ENCODE data around the gene LAMB1.

The LAMB1 gene

GRCh38 chr7:108017776-108018151, 14.8 kb upstream of the LAMB1 start:
- no peak for DNase-seq (ENCODE audit: low spot score)

DNA sequence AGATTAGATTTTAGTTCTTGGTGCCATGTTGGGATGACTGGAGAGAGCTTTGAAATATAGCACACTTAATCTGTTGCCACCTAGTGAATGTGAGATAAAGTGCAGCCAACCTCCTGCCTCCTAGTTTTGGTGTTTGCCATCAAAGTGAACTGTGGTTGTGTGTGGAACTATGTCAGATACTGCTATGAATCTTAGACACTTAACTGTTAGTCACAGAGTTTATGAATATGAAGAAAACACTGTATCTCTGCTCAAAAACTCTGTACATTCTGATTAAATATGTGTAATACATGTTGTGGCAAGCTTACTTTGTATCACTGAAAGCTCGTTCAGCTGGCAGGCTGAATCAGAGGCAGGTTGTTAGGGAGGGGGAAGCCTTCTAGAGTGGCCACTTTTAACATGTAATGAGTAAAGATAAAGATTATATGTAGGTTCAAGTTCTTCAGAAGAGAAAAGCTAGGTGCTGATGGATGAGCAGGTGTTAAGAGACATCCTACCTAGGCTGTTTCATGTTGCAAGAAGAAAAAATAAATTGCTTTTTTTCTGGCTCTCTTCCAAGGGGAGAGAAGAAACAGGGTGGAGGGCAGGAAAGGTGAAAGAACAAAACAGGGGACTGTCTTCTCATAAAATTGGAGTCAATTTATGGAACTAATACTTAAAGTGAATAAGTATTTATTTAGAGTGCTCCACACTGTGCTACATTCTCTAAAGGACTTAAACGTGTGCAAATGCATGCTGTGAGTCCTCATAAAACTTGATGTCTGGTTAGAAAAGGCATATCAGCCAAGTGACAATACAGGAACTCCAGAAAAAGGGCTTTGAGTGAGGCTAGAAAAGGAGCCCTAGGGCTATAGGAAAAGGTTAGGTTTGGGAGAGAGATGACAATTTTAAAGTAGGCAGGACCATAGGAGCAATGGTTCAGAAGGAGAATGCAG, 14.1 kb upstream of the LAMB1 start:
- DNase-seq (ENCODE audit: low spot score), result no peak

- DNase-seq (ENCODE audit: low spot score), result no peak
These were observed 12.8 kb upstream of the LAMB1 start for GRCh38 chr7:108015740-108016139.

DNA sequence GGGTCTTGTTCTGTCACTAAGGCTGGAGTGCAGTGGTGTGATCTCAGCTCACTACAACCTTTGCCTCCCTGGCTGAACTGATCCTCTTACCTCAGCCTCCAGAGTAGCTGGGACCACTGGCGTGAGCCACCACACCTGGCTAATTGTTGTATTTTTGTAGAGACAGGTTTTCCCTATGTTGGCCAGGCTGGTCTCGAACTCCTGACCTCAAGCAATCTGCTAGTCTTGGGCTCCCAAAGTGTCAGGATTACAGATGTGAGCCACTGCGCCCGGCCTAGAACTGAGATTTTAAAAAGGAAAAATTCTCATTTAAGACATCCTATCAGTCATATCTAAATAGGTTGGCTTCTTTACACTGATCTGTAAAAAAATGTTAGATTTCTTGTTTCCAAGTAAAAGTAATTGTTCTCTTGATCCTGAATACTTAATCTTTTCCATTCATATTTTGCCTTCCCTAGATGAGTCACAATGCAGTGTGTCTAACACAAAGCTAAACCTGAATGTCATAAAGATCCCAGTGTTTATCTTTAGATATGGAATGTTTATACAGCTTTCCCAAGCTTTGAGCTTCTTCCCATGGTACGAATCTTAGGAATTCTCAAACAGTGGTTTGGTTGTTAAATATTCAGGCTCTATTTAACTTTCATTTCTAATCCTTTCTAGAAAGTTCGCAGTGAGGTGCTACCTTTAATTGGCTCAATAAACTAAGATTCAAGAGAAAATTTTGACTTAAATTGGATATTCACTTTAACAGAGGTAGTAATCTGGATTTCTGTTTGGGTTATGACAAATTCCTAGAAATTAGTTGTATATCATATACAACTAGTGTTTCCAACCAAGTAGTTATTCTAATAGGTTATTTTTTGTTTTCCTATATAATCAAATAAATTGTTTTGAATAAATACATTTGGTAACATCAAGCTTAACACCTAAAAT, 12.1 kb upstream of the LAMB1 start:
- DNase-seq (ENCODE audit: low spot score), result no peak

DNA sequence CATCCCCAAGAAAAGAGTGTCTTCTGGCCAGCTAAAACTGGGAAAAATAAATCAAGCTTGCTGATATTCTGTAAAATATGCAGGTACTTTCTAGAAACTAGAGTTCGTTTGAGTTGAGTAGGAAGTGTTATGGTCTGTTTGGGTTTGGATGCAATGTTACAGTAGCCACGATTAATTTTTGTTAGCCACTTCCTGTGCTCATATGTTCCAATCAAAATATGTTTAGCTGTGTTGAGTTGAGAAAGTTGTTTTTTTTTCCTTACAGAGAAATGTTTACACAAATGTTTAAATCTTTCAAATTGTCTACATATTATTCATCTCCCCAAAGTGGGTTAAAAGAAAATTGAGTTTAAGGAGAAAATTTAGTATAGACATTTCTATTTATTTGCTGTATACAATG, 11.3 kb upstream of the LAMB1 start:
- DNase-seq (ENCODE audit: low spot score), result no peak

DNA sequence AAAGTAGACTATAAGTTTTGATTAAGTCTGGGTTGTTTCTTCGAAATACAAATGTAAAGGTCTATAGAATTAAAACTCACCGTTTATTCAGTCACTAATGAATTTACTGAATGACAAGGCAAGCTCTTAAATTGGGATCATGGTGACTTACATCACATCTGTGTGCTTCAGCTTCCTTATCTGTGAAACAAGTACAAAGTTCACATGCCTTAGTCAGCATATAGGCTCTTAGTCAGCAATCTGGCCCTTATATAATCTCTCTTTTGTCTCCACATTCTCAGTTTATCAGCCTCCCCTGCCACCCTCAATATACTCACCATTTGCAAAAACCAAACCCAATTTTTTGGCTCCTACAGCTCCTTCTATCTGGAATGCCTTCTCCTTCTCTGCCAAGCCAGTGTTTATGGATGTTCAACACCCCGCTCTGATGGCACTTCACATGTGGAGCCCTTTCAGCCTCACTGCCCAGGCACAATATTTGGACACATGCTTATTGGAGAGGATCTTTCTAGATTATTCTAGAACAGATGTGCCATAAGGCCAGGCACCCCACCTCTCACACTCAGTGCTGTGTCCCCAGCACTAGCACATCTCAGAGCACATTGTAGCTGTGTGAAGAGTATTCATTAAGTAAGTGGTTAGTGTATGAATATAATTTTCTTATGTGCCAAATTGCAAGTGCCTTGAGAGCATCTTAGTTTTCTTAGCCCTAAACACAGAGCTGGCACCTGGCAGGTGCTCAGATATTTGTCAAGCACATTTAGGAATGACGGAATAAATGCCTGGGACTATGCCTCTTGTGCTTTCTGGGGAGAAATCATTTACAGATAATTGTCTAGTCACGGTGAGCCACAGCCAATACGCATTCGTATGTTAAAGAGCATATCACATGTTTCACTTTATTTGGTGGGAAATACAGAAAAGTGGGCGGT, 9.8 kb upstream of the LAMB1 start:
- DNase-seq (ENCODE audit: low spot score), result no peak

- DNase-seq (ENCODE audit: low spot score), result no peak
These were observed 7.4 kb upstream of the LAMB1 start for GRCh38 chr7:108010377-108010776.

DNA sequence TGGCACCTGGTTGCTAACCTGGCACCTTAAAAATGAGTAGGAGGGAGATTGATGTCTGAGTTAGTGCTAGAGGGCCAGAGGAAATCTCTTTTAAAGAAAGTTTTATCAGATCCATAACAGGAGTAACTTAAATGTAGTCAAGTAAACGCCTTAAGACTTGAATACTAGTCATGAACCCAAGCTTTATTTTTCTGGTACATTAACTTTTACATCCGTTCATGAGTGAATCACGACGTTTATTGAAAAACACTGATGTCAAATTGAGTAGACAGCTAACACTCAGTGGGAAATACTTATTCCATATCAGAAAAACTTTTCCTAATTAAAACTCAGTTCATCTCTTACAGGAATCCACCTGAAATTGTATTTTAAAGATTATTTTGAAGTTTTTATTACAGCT, 6.9 kb upstream of the LAMB1 start:
- DNase-seq (ENCODE audit: low spot score), result no peak

- no peak for DNase-seq (ENCODE audit: low spot score)
These were observed 5.9 kb upstream of the LAMB1 start for GRCh38 chr7:108008827-108009226.

DNA sequence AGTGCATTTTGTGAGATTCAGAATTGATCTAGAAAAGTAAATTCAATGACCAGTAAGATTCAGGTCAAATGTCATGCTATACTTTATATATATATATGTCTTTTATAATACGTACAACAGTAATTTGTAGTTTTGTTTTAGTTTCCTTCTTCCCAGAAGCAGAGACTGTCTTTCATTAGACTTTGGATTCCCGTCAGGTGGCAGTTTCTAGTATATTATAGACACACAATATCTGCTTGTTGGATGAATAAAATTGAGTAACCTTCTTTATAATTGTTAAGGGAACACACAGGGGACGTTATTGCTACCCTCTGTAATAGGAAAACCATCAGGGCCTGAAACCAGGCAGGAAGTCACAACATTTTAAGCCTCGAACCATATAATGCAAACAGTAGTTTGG, 5.3 kb upstream of the LAMB1 start:
- no peak for DNase-seq (ENCODE audit: low spot score)

- DNase-seq (ENCODE audit: low spot score), result no peak
These were observed 4.8 kb upstream of the LAMB1 start for GRCh38 chr7:108007762-108008161.

DNA sequence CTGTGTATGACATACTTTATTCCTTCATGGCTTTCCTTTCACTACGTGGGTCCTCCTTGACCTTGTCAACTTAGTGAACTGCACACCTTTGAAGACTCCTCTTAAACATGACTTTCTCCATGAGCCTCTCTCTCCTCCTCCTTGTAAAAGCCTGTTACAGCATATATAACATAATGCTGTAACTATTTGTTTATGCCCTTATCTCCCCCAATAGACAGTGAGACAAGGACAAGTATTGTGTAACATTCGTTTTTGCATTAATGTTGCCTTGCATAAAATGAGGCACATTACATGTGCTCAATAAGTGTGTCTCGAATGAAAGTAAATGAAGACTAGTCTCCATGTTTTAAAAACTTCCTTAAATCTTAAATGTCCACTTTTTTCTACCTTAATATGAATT, 4.3 kb upstream of the LAMB1 start:
- DNase-seq (ENCODE audit: low spot score), result no peak

GRCh38 chr7:108004220-108005142, 1.5 kb upstream of the LAMB1 start:
- DNase-seq (ENCODE audit: low spot score), result no peak

DNA sequence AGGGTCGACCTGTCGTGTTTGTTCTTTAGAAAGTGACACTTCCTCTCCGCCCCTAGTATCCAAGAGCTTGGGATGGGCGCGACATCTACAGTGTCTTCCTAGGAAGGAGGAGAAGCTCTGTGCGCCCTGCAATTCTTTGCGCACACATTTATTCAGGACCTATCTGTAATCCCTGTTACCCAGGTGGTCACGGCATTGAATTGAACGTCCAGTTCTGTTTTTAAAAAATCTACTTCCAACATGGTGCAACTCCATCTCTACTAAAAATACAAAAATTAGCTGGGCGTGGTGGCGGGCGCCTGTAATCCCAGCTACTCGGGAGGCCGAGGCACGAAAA, 606 bp upstream of the LAMB1 start:
- DNase-seq (ENCODE audit: low spot score), result no peak

- DNase-seq (ENCODE audit: low spot score), result no peak
These were observed 916 bp downstream of the LAMB1 start for GRCh38 chr7:108001764-108002725.

DNA sequence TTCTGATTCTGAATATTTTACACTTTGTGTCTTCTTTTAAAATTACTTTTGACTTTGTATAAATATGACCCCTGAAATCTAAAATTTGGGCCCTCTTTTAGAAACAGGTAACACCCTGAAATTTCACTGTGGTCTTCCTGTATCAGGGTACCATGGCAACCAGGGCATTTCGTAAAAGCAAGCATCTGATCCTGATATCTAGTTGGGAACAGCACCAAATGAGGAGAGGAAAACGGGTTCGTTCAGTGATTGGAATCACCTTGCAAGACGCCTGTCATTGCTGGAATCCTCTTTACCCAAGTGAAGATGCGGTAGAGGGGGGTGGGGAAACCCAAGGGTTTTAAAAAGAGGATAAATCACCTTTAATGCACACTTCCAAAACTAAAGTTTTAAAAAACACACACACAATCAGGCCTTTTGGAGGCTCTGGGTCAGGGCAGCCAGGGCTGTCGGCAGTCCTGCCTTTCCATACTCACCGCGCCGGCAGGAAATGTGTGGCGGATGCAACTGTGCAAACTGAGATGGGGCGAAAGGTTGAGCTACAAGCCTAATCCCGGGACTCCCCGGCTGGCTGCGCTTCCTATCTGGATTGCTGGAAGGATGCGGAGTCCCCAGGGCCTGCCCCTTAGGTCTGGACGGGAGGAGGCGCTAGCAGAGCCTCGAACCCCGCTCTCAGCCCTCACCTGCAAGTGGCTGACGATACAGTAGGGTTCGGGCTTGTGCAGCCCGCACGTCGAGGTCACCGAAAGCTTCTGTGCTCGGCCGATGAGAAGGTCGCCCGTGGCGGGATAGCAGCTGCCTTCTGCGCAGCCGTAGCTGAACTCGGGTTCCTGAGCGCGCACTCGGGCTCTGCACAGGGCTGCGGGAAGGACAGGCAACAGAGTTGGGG, 1.8 kb downstream of the LAMB1 start:
- DNase-seq (ENCODE audit: low spot score), result no peak

GRCh38 chr7:107999779-108000560, 3.0 kb downstream of the LAMB1 start:
- no peak for DNase-seq (ENCODE audit: low spot score)

All from CD4-positive, alpha-beta T cell treated with Interleukin-15 for 4 hours (primary cell).